Spleen (tissue), 11 donors: ENCODE results near the gene SIK3. TPM values are rescaled to one million over a fixed set of nuclear protein-coding genes. Genes with fewer than 3 reads are reported as not detected.

Experiments used
- DNase-seq: peaks from one replicate; pipeline ENCODE4 v3.0.0-alpha.2; 2020
- H3K27ac ChIP-seq, 8 donors: fragments of 200-600 bp; sonication (generic) in 7 of 8; 1 replicate in 4 of 8; 2 replicates in 4 of 8; pipeline versions ENCODE4 v1.5.0 to v1.8.0; 2016 to 2021; ENCODE audit warnings: inconsistent platforms in 4 of 8, mild to moderate bottlenecking in 4 of 8, moderate library complexity in 1 of 8
- H3K27me3 ChIP-seq, 7 donors: fragments of 200-600 bp; sonication (generic) in 6 of 7; replicated peaks in 1 of 7; 1 replicate in 4 of 7; 2 replicates in 3 of 7; pipeline versions ENCODE4 v1.5.0 to v1.8.0; 2016 to 2021; ENCODE audit warnings: inconsistent platforms in 3 of 7, mild to moderate bottlenecking in 1 of 7
- H3K36me3 ChIP-seq, 6 donors: fragments of 200-600 bp; sonication (generic) in 5 of 6; 1 replicate in 4 of 6; 2 replicates in 2 of 6; pipeline versions ENCODE4 v1.5.0 to v1.8.0; 2016 to 2021; ENCODE audit warnings: inconsistent platforms in 2 of 6
- H3K4me1 ChIP-seq, 6 donors: fragments of 200-600 bp; sonication (generic) in 5 of 6; 1 replicate in 3 of 6; 2 replicates in 3 of 6; pipeline versions ENCODE4 v1.5.0 to v1.8.0; 2016 to 2021; ENCODE audit warnings: inconsistent platforms in 3 of 6
- H3K4me3 ChIP-seq, 8 donors: fragments of 200-600 bp; sonication (generic) in 7 of 8; 1 replicate in 4 of 8; 2 replicates in 4 of 8; pipeline versions ENCODE4 v1.5.0 to v1.8.0; 2016 to 2021; ENCODE audit warnings: inconsistent platforms in 4 of 8, mild to moderate bottlenecking in 4 of 8, moderate library complexity in 2 of 8
- H3K9me3 ChIP-seq, 8 donors: fragments of 200-600 bp; sonication (generic) in 7 of 8; 1 replicate in 4 of 8; 2 replicates in 4 of 8; pipeline versions ENCODE4 v1.5.0 to v1.8.0; 2016 to 2021; ENCODE audit warnings: inconsistent platforms in 4 of 8
- POLR2A ChIP-seq, 3 donors: fragments of 450-650 bp; IDR thresholded peaks; one replicate each; pipeline ENCODE4 v1.5.1; 2017; ENCODE audit warnings: antibody characterized with exemption in 3 of 3, mild to moderate bottlenecking in 1 of 3
- POLR2AphosphoS5 ChIP-seq, 3 donors: sonication (generic); formaldehyde crosslinking; IDR thresholded peaks; one replicate each; pipeline ENCODE4 v1.5.1; 2017; ENCODE audit warnings: antibody characterized with exemption in 3 of 3
- WGBS, 5 donors: extraction: QIAGEN DNeasy Blood & Tissue Kit in 3 of 5; methylation state at CpG; one replicate each; pipeline versions ENCODE4 v1.1.5 to v1.1.7; 2013 to 2018; 5-methylcytosine and 5-hydroxymethylcytosine counted together
- intact Hi-C: fragments of 100-400 bp; cut with DNase I; formaldehyde crosslinking; loops from one replicate; pipeline ENCODE4 v1.15.0; 2023; ENCODE audit warnings: low total_unique reads
- polyA plus RNA-seq, 3 donors: library from polyadenylated mRNA; stranded (reverse); fragments of 200-250 nt; gene quantifications; one replicate each; pipeline ENCODE4 v1.2.1, GENCODE V29; 2013
- total RNA-seq, 7 donors: library from RNA; depleted of rRNA in 3 of 7; stranded (reverse); fragments of >200 nt in 3 of 7; fragmentation: NEBNext Ultra II Directional in 4 of 7; extraction: Animal tissue kit (Norgen Biotek cat#: 25700) in 4 of 7; gene quantifications; one replicate each; pipeline versions ENCODE4 v1.1.0 to v1.2.1, GENCODE V29; 2016 to 2021
- TF ChIP-seq, protein P1 (sequence below), 11 experiments: fragments of 200-600 bp in 7 of 11; fragments of 450-650 bp in 4 of 11; sonication (generic) in 4 of 11; IDR thresholded peaks in 8 of 11; conservative IDR thresholded peaks in 3 of 11; 1 replicate in 7 of 11; 2 replicates in 4 of 11; pipeline versions ENCODE4 v1.4.0 to v1.8.0; 2016 to 2021; ENCODE audit warnings: antibody characterized with exemption in 11 of 11, inconsistent platforms in 4 of 11, mild to moderate bottlenecking in 1 of 11
- donor health status: healthy with polysubstance abuse.
- donor health status: DM: no; HTN: no; CAD: no; lungs with moderate emphysema.
- donor health status: DM: no; HTN: no; CAD: no.
- donor health status: Bipolar disorder and iron deficiency.
- donor health status: healthy.
- donor health status: DM: no; HTN: no; CAD: no.
- donor health status: DM: yes; HTN: yes; CAD: no.

The SIK3 gene
- total and polyA plus RNA-seq, 10 donors, result 7.8 to 112 (median 67.6) TPM

- no peak for TF ChIP-seq POLR2AphosphoS5 (IDR thresholded peaks at IDR 0.05)
- TF ChIP-seq, protein P1, sequence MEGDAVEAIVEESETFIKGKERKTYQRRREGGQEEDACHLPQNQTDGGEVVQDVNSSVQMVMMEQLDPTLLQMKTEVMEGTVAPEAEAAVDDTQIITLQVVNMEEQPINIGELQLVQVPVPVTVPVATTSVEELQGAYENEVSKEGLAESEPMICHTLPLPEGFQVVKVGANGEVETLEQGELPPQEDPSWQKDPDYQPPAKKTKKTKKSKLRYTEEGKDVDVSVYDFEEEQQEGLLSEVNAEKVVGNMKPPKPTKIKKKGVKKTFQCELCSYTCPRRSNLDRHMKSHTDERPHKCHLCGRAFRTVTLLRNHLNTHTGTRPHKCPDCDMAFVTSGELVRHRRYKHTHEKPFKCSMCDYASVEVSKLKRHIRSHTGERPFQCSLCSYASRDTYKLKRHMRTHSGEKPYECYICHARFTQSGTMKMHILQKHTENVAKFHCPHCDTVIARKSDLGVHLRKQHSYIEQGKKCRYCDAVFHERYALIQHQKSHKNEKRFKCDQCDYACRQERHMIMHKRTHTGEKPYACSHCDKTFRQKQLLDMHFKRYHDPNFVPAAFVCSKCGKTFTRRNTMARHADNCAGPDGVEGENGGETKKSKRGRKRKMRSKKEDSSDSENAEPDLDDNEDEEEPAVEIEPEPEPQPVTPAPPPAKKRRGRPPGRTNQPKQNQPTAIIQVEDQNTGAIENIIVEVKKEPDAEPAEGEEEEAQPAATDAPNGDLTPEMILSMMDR (IDR thresholded peaks at IDR 0.05 in 8 of 11, conservative IDR thresholded peaks at IDR 0.05 in 3 of 11), result no peak
- no peak for TF ChIP-seq POLR2A (IDR thresholded peaks at IDR 0.05)
- no peak for DNase-seq
- Histone ChIP-seq H3K36me3 (no peaks in the 10 kb centered on the region), H3K27ac (peak overlapping the region in 6 of 8 donors; percentile 2 to 51 (median 33)), H3K27me3 (no peaks in the 10 kb centered on the region), H3K4me3 (peak overlapping the region in 1 of 8 donors; percentile 12), H3K9me3 (no peaks in the 10 kb centered on the region), H3K4me1 (peaks cover 36 to 96% (median 64%) of the 10 kb centered on the region in 6 donors)
- intact Hi-C loops, result no loop called here
- 36 to 62% (median 46%) methylated on average over 5 of the region's 5 CpGs for WGBS, 5 donors
Observed at GRCh38 chr11:117092951-117093590, 5.2 kb downstream of the SIK3 start.

- 96 to 100% (median 98%) methylated on average over 4 of the region's 4 CpGs for WGBS, 5 donors
- H3K9me3 ChIP-seq, result no peaks in the 10 kb centered on the region
- H3K4me1 ChIP-seq, result peaks cover 36 to 100% (median 65%) of the 10 kb centered on the region in 6 donors
- TF ChIP-seq, protein P1 (IDR thresholded peaks at IDR 0.05 in 8 of 11, conservative IDR thresholded peaks at IDR 0.05 in 3 of 11), result no peak
- TF ChIP-seq POLR2AphosphoS5 (IDR thresholded peaks at IDR 0.05), result no peak
- TF ChIP-seq POLR2A (IDR thresholded peaks at IDR 0.05), result no peak
- peak overlapping the region in 1 of 8 donors; percentile 51 for H3K27ac ChIP-seq
- no peak overlapping the region for H3K4me3 ChIP-seq
- no peak for DNase-seq
- H3K27me3 ChIP-seq, result no peaks in the 10 kb centered on the region
- H3K36me3 ChIP-seq, result no peaks in the 10 kb centered on the region
- intact Hi-C loops, result no loop called here
Observed at GRCh38 chr11:117091753-117092477, 6.3 kb downstream of the SIK3 start.

- no peak for DNase-seq
- H3K27ac ChIP-seq, result no peak overlapping the region
- intact Hi-C loops, result no loop called here
- H3K36me3 ChIP-seq, result peaks cover 0 to 7% (median 0%) of the 10 kb centered on the region in 6 donors
- no peak for TF ChIP-seq POLR2AphosphoS5 (IDR thresholded peaks at IDR 0.05)
- no peak for TF ChIP-seq POLR2A (IDR thresholded peaks at IDR 0.05)
- TF ChIP-seq, protein P1 (IDR thresholded peaks at IDR 0.05 in 8 of 11, conservative IDR thresholded peaks at IDR 0.05 in 3 of 11), result no peak
- WGBS, 5 donors, result 83 to 91% (median 88%) methylated on average over 5 of the region's 5 CpGs
- no peaks in the 10 kb centered on the region for H3K27me3 ChIP-seq
- H3K9me3 ChIP-seq, result no peaks in the 10 kb centered on the region
- H3K4me3 ChIP-seq, result no peak overlapping the region
- H3K4me1 ChIP-seq, result peaks cover 23 to 100% (median 49%) of the 10 kb centered on the region in 6 donors
Observed at GRCh38 chr11:117090111-117090706, 8.0 kb downstream of the SIK3 start.

- Histone ChIP-seq H3K27ac (no peak overlapping the region), H3K27me3 (no peaks in the 10 kb centered on the region), H3K36me3 (peaks cover 0 to 7% (median 0%) of the 10 kb centered on the region in 6 donors), H3K4me3 (no peak overlapping the region), H3K4me1 (peaks cover 19 to 100% (median 47%) of the 10 kb centered on the region in 6 donors), H3K9me3 (no peaks in the 10 kb centered on the region)
- DNase-seq, result no peak
- TF ChIP-seq POLR2A (IDR thresholded peaks at IDR 0.05), result no peak
- TF ChIP-seq POLR2AphosphoS5 (IDR thresholded peaks at IDR 0.05), result no peak
- TF ChIP-seq, protein P1 (IDR thresholded peaks at IDR 0.05 in 8 of 11, conservative IDR thresholded peaks at IDR 0.05 in 3 of 11), result no peak
- intact Hi-C loops, result no loop called here
- WGBS, 5 donors, result 76 to 85% (median 84%) methylated on average over 7 of the region's 7 CpGs
Observed at GRCh38 chr11:117089685-117090084, 8.5 kb downstream of the SIK3 start.
